ENCODE measurements around the gene MYO19.
"Not testable (repeated sequence)": the region's sequence is repeated elsewhere in the genome, so short reads cannot be mapped to it uniquely, and the experiment has no call there.

The MYO19 gene

GRCh38 chr17:36460265-36460937 is 74.3 kb downstream of the MYO19 start:
- Histone ChIP-seq H3K4me3 (ENCODE audit: low read depth, low read length) (no peak overlapping the region), H3K9me3 (ENCODE audit: control insufficient read depth, insufficient read depth, low read length) (no peaks in the 10 kb centered on the region), H3K36me3 (ENCODE audit: control insufficient read depth, insufficient read depth, low read length) (no peaks in the 10 kb centered on the region), H3K9ac (ENCODE audit: low read depth, low read length) (no peak overlapping the region), H3K27ac (ENCODE audit: low read depth, low read length) (no peak overlapping the region), H3K27me3 (ENCODE audit: control insufficient read depth, insufficient read depth, low read length) (peaks cover 8% of the 10 kb centered on the region), H3K4me1 (ENCODE audit: control insufficient read depth, insufficient read depth, low read length) (peaks cover 3% of the 10 kb centered on the region; the same call in 1 of the 2 replicates)

GRCh38 chr17:36459601-36460000 is 75.1 kb downstream of the MYO19 start:
- Histone ChIP-seq H3K27ac (ENCODE audit: low read depth, low read length) (no peak overlapping the region), H3K36me3 (ENCODE audit: control insufficient read depth, insufficient read depth, low read length) (no peaks in the 10 kb centered on the region), H3K9ac (ENCODE audit: low read depth, low read length) (no peak overlapping the region), H3K4me3 (ENCODE audit: low read depth, low read length) (no peak overlapping the region), H3K4me1 (ENCODE audit: control insufficient read depth, insufficient read depth, low read length) (peaks cover 3% of the 10 kb centered on the region; the same call in 1 of the 2 replicates), H3K9me3 (ENCODE audit: control insufficient read depth, insufficient read depth, low read length) (no peaks in the 10 kb centered on the region), H3K27me3 (ENCODE audit: control insufficient read depth, insufficient read depth, low read length) (peaks cover 1% of the 10 kb centered on the region; the same call in 1 of the 2 replicates)

GRCh38 chr17:36459045-36459444 is 75.6 kb downstream of the MYO19 start:
- no peak overlapping the region for H3K9ac ChIP-seq (ENCODE audit: low read depth, low read length)
- H3K4me1 ChIP-seq (ENCODE audit: control insufficient read depth, insufficient read depth, low read length), result peaks cover 3% of the 10 kb centered on the region; the same call in 1 of the 2 replicates
- no peaks in the 10 kb centered on the region for H3K36me3 ChIP-seq (ENCODE audit: control insufficient read depth, insufficient read depth, low read length)
- H3K27ac ChIP-seq (ENCODE audit: low read depth, low read length), result no peak overlapping the region
- no peak overlapping the region for H3K4me3 ChIP-seq (ENCODE audit: low read depth, low read length)
- no peaks in the 10 kb centered on the region; the same call in 1 of the 2 replicates for H3K27me3 ChIP-seq (ENCODE audit: control insufficient read depth, insufficient read depth, low read length)
- H3K9me3 ChIP-seq (ENCODE audit: control insufficient read depth, insufficient read depth, low read length), result no peaks in the 10 kb centered on the region

- not testable (repeated sequence) for H3K9me3 ChIP-seq (ENCODE audit: control insufficient read depth, insufficient read depth, low read length); H3K27ac ChIP-seq (ENCODE audit: low read depth, low read length); H3K9ac ChIP-seq (ENCODE audit: low read depth, low read length); H3K36me3 ChIP-seq (ENCODE audit: control insufficient read depth, insufficient read depth, low read length); H3K4me3 ChIP-seq (ENCODE audit: low read depth, low read length); H3K27me3 ChIP-seq (ENCODE audit: control insufficient read depth, insufficient read depth, low read length); H3K4me1 ChIP-seq (ENCODE audit: control insufficient read depth, insufficient read depth, low read length)
These were observed 77.0 kb downstream of the MYO19 start for GRCh38 chr17:36457701-36458100.

GRCh38 chr17:36452888-36453287 is 81.8 kb downstream of the MYO19 start:
- H3K4me1 ChIP-seq (ENCODE audit: control insufficient read depth, insufficient read depth, low read length); H3K27ac ChIP-seq (ENCODE audit: low read depth, low read length); H3K36me3 ChIP-seq (ENCODE audit: control insufficient read depth, insufficient read depth, low read length); H3K27me3 ChIP-seq (ENCODE audit: control insufficient read depth, insufficient read depth, low read length); H3K4me3 ChIP-seq (ENCODE audit: low read depth, low read length); H3K9me3 ChIP-seq (ENCODE audit: control insufficient read depth, insufficient read depth, low read length); H3K9ac ChIP-seq (ENCODE audit: low read depth, low read length): not testable (repeated sequence)

- not testable (repeated sequence) for H3K27me3 ChIP-seq (ENCODE audit: control insufficient read depth, insufficient read depth, low read length); H3K9me3 ChIP-seq (ENCODE audit: control insufficient read depth, insufficient read depth, low read length); H3K27ac ChIP-seq (ENCODE audit: low read depth, low read length); H3K4me1 ChIP-seq (ENCODE audit: control insufficient read depth, insufficient read depth, low read length); H3K9ac ChIP-seq (ENCODE audit: low read depth, low read length); H3K4me3 ChIP-seq (ENCODE audit: low read depth, low read length); H3K36me3 ChIP-seq (ENCODE audit: control insufficient read depth, insufficient read depth, low read length)
These were observed 84.7 kb downstream of the MYO19 start for GRCh38 chr17:36449997-36450396.
